PFSK-1 (cell line): Measurements from ENCODE around the gene VEPH1.

Experiments used
- FOXP2 ChIP-seq: optimal IDR thresholded peaks from 2 replicates; pipeline ENCODE3; 2011; ENCODE audit warnings: borderline replicate concordance, control low read depth, inconsistent platforms; ENCODE audit not compliant: insufficient read depth; ENCODE audit errors: extremely low read length, extremely low read depth
- POLR2AphosphoS5 ChIP-seq: IDR thresholded peaks from 2 replicates; pipeline ENCODE4 v1.6.1; 2012; ENCODE audit warnings: low read depth, mild to moderate bottlenecking, control low read depth, low read length, moderate library complexity
- SIN3A ChIP-seq: IDR thresholded peaks from 2 replicates; pipeline ENCODE4 v1.6.1; 2012; ENCODE audit warnings: mild to moderate bottlenecking, low read length, moderate library complexity, borderline replicate concordance; ENCODE audit not compliant: insufficient read depth
- TAF1 ChIP-seq: IDR thresholded peaks from 2 replicates; pipeline ENCODE4 v1.6.1; 2012; ENCODE audit warnings: low read length, control low read depth, borderline replicate concordance; ENCODE audit not compliant: insufficient read depth
- TF ChIP-seq, protein P1 (sequence below), 2 experiments: IDR thresholded peaks; 2 replicates each; pipeline versions ENCODE4 v1.6.1 to v1.8.0; 2011 to 2012; ENCODE audit warnings: low read depth in 2 of 2, low read length in 2 of 2, control low read depth in 1 of 2, inconsistent platforms in 1 of 2, mild to moderate bottlenecking in 1 of 2, moderate library complexity in 1 of 2; ENCODE audit not compliant: insufficient read depth in 1 of 2

Gene VEPH1

DNA sequence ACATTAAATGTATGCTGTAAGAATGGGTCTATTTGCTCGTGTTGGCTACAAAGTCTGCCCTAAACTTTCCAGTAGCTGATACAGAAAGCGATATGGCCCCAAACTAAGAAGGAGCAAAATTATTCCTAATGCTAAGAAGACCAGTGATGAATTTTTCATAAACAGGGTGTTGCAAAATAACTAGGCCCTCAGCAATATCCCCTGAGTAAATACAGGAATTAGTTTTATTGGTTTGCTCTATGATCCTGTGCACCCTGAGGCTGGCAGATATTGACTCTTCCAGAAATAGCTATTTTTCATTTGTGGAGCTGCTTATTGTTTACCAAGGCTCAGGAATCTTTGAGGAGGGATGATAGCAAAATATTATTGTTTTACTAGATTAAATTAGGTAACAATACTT lies 282.3 kb downstream of the VEPH1 start:
- TF ChIP-seq, protein P1, sequence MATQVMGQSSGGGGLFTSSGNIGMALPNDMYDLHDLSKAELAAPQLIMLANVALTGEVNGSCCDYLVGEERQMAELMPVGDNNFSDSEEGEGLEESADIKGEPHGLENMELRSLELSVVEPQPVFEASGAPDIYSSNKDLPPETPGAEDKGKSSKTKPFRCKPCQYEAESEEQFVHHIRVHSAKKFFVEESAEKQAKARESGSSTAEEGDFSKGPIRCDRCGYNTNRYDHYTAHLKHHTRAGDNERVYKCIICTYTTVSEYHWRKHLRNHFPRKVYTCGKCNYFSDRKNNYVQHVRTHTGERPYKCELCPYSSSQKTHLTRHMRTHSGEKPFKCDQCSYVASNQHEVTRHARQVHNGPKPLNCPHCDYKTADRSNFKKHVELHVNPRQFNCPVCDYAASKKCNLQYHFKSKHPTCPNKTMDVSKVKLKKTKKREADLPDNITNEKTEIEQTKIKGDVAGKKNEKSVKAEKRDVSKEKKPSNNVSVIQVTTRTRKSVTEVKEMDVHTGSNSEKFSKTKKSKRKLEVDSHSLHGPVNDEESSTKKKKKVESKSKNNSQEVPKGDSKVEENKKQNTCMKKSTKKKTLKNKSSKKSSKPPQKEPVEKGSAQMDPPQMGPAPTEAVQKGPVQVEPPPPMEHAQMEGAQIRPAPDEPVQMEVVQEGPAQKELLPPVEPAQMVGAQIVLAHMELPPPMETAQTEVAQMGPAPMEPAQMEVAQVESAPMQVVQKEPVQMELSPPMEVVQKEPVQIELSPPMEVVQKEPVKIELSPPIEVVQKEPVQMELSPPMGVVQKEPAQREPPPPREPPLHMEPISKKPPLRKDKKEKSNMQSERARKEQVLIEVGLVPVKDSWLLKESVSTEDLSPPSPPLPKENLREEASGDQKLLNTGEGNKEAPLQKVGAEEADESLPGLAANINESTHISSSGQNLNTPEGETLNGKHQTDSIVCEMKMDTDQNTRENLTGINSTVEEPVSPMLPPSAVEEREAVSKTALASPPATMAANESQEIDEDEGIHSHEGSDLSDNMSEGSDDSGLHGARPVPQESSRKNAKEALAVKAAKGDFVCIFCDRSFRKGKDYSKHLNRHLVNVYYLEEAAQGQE (IDR thresholded peaks at IDR 0.05; ENCODE audit: insufficient read depth in 1 of 2, low read depth in 2 of 2, low read length in 2 of 2), result no peak
- TF ChIP-seq FOXP2 (no peak), SIN3A (no peak), TAF1 (no peak), POLR2AphosphoS5 (no peak)

- no peak for TF ChIP-seq SIN3A
- TF ChIP-seq TAF1, result no peak
- TF ChIP-seq POLR2AphosphoS5, result no peak
- TF ChIP-seq, protein P1 (IDR thresholded peaks at IDR 0.05; ENCODE audit: insufficient read depth in 1 of 2, low read depth in 2 of 2, low read length in 2 of 2), result no peak
- no peak for TF ChIP-seq FOXP2
Measured at GRCh38 chr3:157220211-157220610, 283.0 kb downstream of the VEPH1 start.

- TF ChIP-seq, protein P1 (IDR thresholded peaks at IDR 0.05; ENCODE audit: insufficient read depth in 1 of 2, low read depth in 2 of 2, low read length in 2 of 2), result no peak
- TF ChIP-seq POLR2AphosphoS5, result no peak
- no peak for TF ChIP-seq FOXP2
- no peak for TF ChIP-seq SIN3A
- no peak for TF ChIP-seq TAF1
Measured at GRCh38 chr3:157219215-157219614, 284.0 kb downstream of the VEPH1 start.
